Stimulated activated CD4-positive, alpha-beta T cell treated with anti-CD3 and anti-CD28 coated beads, Interleukin-1b, Interleukin-23, amount 100 ng/mL, for 24 hours (primary cell): ENCODE measurements around the gene TAS2R8.
"Not testable (repeated sequence)": the region's sequence is repeated elsewhere in the genome, so short reads cannot be mapped to it uniquely, and the experiment has no call there.

Experiments used
- DNase-seq, 4 experiments: peaks; one replicate each; pipeline ENCODE4 v3.0.0-alpha.2; 2020; ENCODE audit warnings: low read depth in 4 of 4, low spot score in 1 of 4

Gene TAS2R8

GRCh38 chr12:10807186-10807585 is at the start of gene TAS2R8:
TSS of gene TAS2R8 (minus strand) at chr12:10807286. CDS start at chr12:10806980, 306 bp downstream.
- no peak for DNase-seq

GRCh38 chr12:10855807-10856206 is 48.7 kb upstream of the TAS2R8 start:
- DNase-seq = no peak

GRCh38 chr12:10853776-10854175 is 46.7 kb upstream of the TAS2R8 start:
- no peak for DNase-seq

DNA sequence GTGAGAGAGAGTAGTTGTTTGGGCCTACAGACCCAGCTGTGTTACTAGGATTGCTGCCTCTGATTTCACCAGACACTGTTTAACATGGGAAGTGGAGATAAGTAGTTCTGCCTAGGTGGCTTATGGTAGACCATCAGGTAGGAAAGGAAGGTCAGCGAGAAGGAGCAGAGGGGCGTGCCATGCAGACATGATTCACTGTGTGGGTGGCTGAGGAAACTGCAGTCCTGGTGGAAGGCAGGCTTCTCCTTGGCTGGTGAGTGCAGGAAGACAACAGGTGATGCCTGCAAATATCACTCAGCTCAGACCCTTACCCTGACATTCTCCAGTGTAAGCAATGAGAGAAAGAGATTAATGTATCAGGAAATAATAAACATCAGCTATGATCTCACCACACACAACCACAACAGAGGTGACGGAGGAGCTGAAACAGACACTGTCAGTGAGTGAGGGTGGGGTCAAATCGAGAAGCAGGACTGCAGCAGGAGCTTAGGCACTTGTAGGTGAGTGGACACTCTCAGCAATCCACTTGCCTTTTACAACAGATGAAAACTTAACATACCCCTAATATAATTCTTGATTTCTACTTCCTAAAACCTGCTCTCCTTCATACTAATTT is 44.3 kb upstream of the TAS2R8 start:
- DNase-seq = no peak

GRCh38 chr12:10849425-10849878 is 42.4 kb upstream of the TAS2R8 start, which contains the start of gene PRR4:
TSS of gene PRR4 (minus strand) at chr12:10849475. CDS start at chr12:10849437, 38 bp downstream.
- no peak for DNase-seq

- no peak for DNase-seq
Measured at GRCh38 chr12:10847744-10848143, 40.7 kb upstream of the TAS2R8 start.

DNA sequence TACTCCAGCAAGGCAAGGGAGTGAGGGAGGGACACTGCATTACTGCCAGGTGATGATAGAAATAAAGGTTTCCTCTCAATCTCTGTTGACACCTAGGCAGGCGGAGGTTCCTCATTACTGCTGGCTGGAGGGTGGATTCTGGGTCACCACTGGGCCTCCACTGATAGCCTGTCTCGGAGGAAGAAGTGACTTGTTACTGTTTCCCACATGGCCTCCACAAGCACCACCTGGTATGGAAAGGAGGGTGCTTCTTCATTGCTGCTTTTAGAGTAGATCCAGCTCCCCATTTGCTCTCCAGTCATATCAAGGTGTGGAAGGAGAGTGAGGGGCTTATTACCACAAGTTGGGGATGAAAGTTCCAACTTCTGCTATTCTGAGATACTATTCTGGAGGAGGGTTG is 35.8 kb upstream of the TAS2R8 start:
- no peak for DNase-seq

DNA sequence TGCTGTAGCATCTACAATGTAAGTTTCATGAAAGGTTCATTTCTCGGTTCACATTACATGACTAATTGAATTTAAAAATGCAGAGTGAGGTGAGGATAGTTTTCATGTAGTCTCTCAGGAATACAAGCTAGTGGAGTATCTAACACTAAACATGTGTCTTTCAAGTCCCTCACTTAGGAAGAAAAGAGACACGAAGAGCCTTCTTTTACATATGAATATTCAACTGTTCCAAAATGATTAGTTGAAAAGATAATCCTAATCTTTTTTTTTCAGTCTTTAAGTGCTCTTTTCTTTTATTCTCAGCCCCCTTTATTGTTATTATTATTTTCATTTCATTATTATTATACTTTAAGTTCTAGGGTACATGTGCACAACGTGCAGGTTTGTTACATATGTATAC is 31.4 kb upstream of the TAS2R8 start:
- DNase-seq = no peak

GRCh38 chr12:10829994-10830393 is 22.9 kb upstream of the TAS2R8 start:
- DNase-seq = no peak

- DNase-seq = no peak
Measured at GRCh38 chr12:10826258-10826657, 19.2 kb upstream of the TAS2R8 start, which contains the start of gene TAS2R10. TSS of gene TAS2R10 (minus strand) at chr12:10826358. CDS start at chr12:10826269, 89 bp downstream.

DNA sequence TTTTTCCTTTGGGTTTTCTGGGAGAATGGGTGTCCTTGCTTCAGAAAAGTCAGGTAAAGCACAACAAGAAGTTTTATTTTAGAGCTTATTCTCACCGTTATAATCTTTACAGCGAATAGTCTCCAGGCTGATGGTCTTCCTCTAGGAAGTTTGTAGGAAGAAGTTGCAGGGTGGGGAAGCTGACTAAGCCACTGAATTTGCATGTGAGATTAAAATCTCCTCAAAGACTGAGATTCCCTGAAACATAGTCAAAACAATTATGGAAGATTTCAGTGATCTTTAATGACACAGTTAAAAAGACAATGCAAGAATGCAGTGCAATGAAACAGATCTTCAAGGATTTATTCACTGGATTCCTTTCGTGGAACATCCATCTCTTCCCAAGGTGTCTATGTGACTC is 17.9 kb upstream of the TAS2R8 start:
- no peak for DNase-seq

GRCh38 chr12:10811883-10812536 is 4.9 kb upstream of the TAS2R8 start:
- DNase-seq = no peak

DNA sequence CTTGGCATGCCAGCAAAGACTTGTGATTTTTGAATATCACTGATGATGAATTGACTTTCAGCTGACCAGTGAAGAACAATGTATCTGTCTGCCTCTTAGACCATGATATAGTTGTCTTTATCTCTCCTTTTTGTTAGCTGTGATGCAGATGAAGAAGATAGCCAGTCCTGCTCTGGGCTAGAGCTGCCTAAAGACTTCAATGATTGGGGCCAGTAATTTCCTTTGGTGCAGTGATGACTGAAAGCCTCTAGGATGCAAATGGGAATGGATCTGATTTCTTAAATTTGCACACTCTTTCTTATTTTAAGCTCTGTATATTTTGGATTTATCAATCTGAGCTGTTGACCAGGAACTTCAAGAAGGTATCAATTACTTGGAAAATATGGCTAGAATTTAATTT is 3.0 kb upstream of the TAS2R8 start, which contains the start of gene TAS2R9:
Gene TAS2R9, minus strand, starts transcription at position 101 of the 400 bp plus-strand sequence. Its CDS starts 93 bp downstream, at position 8.
- no peak for DNase-seq

- no peak for DNase-seq
Measured at GRCh38 chr12:10802587-10802986, 4.5 kb downstream of the TAS2R8 start, which contains the start of gene TAS2R7. TSS of gene TAS2R7 (minus strand) at chr12:10802627. CDS start at chr12:10802570, 57 bp downstream.

DNA sequence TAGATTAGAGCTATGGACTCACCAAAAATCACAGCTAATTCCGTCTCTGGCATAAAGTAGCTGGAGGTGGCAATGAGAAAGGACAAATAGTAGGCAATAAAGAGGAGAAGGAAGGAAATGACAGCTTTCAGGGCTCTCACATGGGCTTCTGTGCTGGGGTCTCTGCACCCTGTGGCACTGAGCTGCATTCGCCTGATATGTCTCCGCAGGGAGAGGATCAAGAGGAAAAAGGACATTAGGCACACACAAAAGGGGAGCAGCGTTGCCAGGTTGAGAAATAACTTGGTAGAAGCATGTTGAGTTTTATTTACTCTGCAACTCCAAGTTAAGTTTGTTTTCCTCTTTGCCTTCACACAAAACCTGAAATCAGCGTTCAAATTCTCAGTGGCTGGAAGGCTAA is 5.3 kb downstream of the TAS2R8 start:
- no peak for DNase-seq

DNA sequence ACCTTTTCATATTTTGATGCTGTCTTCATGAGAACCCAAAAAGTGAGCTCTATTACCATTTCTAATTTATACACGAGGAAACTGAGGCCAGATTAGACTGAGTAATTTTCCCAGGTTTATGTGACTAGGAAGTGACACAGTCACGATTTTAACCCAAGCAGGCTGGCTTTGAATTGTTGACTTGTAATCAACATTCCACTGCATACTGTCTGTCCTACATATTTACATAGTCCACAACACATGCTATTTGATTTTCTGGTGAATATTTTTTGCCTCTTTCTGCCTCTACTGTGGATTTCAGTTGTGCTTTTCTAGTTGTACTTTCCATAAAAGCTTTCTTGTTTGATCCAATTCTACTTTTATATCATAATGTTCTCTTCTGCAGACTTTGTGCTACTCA is 12.9 kb downstream of the TAS2R8 start:
- no peak for DNase-seq

DNA sequence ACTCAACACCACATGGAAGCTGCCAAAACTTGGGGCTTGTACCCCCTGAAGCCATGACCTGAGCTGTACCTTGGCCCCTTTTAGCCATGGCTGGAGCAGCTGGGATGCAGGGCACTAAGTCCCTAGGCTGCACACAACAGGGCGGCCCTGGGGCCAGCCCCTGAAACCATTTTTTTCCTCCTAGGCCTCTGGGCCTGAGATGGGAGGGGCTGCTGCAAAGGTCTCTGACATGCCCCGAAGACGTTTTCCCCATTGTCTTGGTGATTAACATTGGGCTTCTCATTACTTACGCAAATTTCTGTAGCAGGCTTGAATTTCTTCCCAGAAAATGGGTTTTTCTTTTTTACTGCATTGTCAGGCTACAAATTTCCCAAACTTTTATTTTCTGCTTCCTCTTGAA is 15.3 kb downstream of the TAS2R8 start:
- not testable (repeated sequence) for DNase-seq

DNA sequence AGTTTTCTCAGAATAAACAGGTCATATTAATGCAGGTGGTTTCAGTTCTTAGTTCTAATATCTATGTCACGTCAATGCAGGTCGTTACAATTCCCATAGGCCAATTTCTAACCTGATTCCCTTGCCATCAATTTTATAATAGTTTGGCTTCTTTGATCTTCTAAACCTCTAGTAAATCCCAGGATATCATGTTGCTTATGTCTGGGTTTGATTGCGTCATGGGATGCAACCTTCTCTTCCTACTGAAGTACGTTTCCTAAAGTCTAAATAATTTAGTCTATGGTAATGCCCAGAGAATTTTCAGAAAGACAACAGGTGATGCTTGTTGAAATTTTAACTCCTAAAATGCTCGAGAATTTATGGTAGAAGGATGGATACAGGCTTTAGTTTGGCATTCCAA is 23.8 kb downstream of the TAS2R8 start:
- DNase-seq = no peak

GRCh38 chr12:10779103-10779502 is 28.0 kb downstream of the TAS2R8 start:
- DNase-seq = no peak

GRCh38 chr12:10771132-10771733 is 35.9 kb downstream of the TAS2R8 start:
- DNase-seq = no peak

- no peak for DNase-seq
Measured at GRCh38 chr12:10759657-10760056, 47.4 kb downstream of the TAS2R8 start.

- no peak for DNase-seq
Measured at GRCh38 chr12:10756194-10756593, 50.9 kb downstream of the TAS2R8 start.
